BLaER1 treated with 17β-estradiol and CSF1 and Interleukin-3, amounts not matched to agents 10 nM and 100 nM (cell line): ENCODE results near the gene ACTL6B.
"Not testable (repeated sequence)": the region's sequence is repeated elsewhere in the genome, so short reads cannot be mapped to it uniquely, and the experiment has no call there.

Experiments used
- H3K27ac ChIP-seq, 11 experiments: shearing (Covaris generic); formaldehyde crosslinking; 2 replicates each; pipeline ENCODE4 v1.8.1; 2022
- H3K27me3 ChIP-seq, 11 experiments: shearing (Covaris generic); formaldehyde crosslinking; 2 replicates each; pipeline ENCODE4 v1.8.1; 2022
- H3K36me3 ChIP-seq, 11 experiments: shearing (Covaris generic); formaldehyde crosslinking; 2 replicates each; pipeline ENCODE4 v1.8.1; 2022
- H3K4me1 ChIP-seq, 10 experiments: shearing (Covaris generic); formaldehyde crosslinking; 2 replicates each; pipeline ENCODE4 v1.8.1; 2022
- H3K4me2 ChIP-seq, 11 experiments: shearing (Covaris generic); formaldehyde crosslinking; 2 replicates each; pipeline ENCODE4 v1.8.1; 2022
- H3K4me3 ChIP-seq, 10 experiments: shearing (Covaris generic); formaldehyde crosslinking; 2 replicates each; pipeline ENCODE4 v1.8.1; 2022
- H3K9ac ChIP-seq, 11 experiments: shearing (Covaris generic); formaldehyde crosslinking; 2 replicates each; pipeline ENCODE4 v1.8.1; 2022
- H3K9me3 ChIP-seq, 11 experiments: shearing (Covaris generic); formaldehyde crosslinking; replicated peaks in 1 of 11; 2 replicates each; pipeline ENCODE4 v1.8.1; 2022
- H4K20me1 ChIP-seq, 11 experiments: shearing (Covaris generic); formaldehyde crosslinking; 2 replicates each; pipeline ENCODE4 v1.8.1; 2022
- Cebpa-rat ChIP-seq, 11 experiments: shearing (Covaris generic); IDR thresholded peaks; 2 replicates each; pipeline ENCODE4 v1.8.1; 2022

Gene ACTL6B

GRCh38 chr7:100655908-100656674 lies at the start of gene ACTL6B:
ACTL6B (minus strand) TSS chr7:100656448; CDS start chr7:100656354, 94 bp downstream.
- Histone ChIP-seq H3K4me3 (no peak within 1 kb of the TSS), H3K4me2 (no peak within 1 kb of the TSS)
- TF ChIP-seq Cebpa-rat (IDR thresholded peaks at IDR 0.05): no peak

GRCh38 chr7:100705320-100705752 lies 49.1 kb upstream of the ACTL6B start:
- peak overlapping the region; percentile 92 to 99 (median 97) for H3K9ac ChIP-seq
- H3K4me3 ChIP-seq: peak overlapping the region; percentile 76 to 94 (median 91)
- peaks cover 31 to 46% (median 39%) of the 10 kb centered on the region in 10 experiments for H3K4me1 ChIP-seq
- no peak for TF ChIP-seq Cebpa-rat (IDR thresholded peaks at IDR 0.05)
- H3K36me3 ChIP-seq: peaks cover 0 to 27% (median 23%) of the 10 kb centered on the region in 11 experiments; a peak in 13 of 22 replicates
- peaks cover 0 to 19% (median 14%) of the 10 kb centered on the region in 11 experiments; a peak in 13 of 22 replicates for H4K20me1 ChIP-seq
- peak overlapping the region; percentile 87 to 99 (median 95) for H3K4me2 ChIP-seq
- H3K9me3 ChIP-seq: no peaks in the 10 kb centered on the region
- H3K27me3 ChIP-seq: no peaks in the 10 kb centered on the region
- peak overlapping the region; percentile 81 to 95 (median 93) for H3K27ac ChIP-seq

More at GRCh38 chr7:100655908-100656674, at the start of gene ACTL6B:
- H3K9ac ChIP-seq: no peak within 1 kb of the TSS
- no peaks in the 10 kb centered on the region for H3K36me3 ChIP-seq
- no peaks in the 10 kb centered on the region for H4K20me1 ChIP-seq
- no peak within 1 kb of the TSS for H3K27ac ChIP-seq
- H3K4me1 ChIP-seq: peaks cover 0 to 10% (median 3%) of the 10 kb centered on the region in 10 experiments; a peak in 4 of 20 replicates
- H3K9me3 ChIP-seq: peaks cover 0 to 6% (median 0%) of the 10 kb centered on the region in 11 experiments; a peak in 3 of 22 replicates
- peaks cover 15 to 32% (median 21%) of the 10 kb centered on the region in 11 experiments; a peak in 19 of 22 replicates for H3K27me3 ChIP-seq

GRCh38 chr7:100701089-100701488 lies 44.8 kb upstream of the ACTL6B start:
- Histone ChIP-seq H3K4me1 (peaks cover 0 to 25% (median 15%) of the 10 kb centered on the region in 10 experiments; a peak in 18 of 20 replicates), H3K9ac (peak overlapping the region in 2 of 11 experiments; percentile 39 to 44; a peak in 3 of 22 replicates), H3K4me2 (peak overlapping the region in 10 of 11 experiments; percentile 14 to 66 (median 46); a peak in 16 of 22 replicates)
- not testable (repeated sequence) for H3K4me3 ChIP-seq, H3K9me3 ChIP-seq, H3K27me3 ChIP-seq, H4K20me1 ChIP-seq, H3K27ac ChIP-seq, H3K36me3 ChIP-seq

GRCh38 chr7:100699018-100699417 lies 42.8 kb upstream of the ACTL6B start:
- H4K20me1 ChIP-seq: no peaks in the 10 kb centered on the region
- H3K4me3 ChIP-seq: no peak overlapping the region
- no peaks in the 10 kb centered on the region for H3K9me3 ChIP-seq
- H3K36me3 ChIP-seq: no peaks in the 10 kb centered on the region
- H3K9ac ChIP-seq: no peak overlapping the region
- TF ChIP-seq Cebpa-rat (IDR thresholded peaks at IDR 0.05): no peak
- no peaks in the 10 kb centered on the region for H3K27me3 ChIP-seq
- peak overlapping the region in 4 of 11 experiments; percentile 4 to 46 (median 42); a peak in 2 of 22 replicates for H3K4me2 ChIP-seq
- peaks cover 9 to 30% (median 17%) of the 10 kb centered on the region in 10 experiments; a peak in 19 of 20 replicates for H3K4me1 ChIP-seq
- no peak overlapping the region for H3K27ac ChIP-seq

GRCh38 chr7:100696123-100696521 lies 39.9 kb upstream of the ACTL6B start:
- Histone ChIP-seq H3K4me3 (no peak overlapping the region), H3K4me2 (no peak overlapping the region)
- TF ChIP-seq Cebpa-rat (IDR thresholded peaks at IDR 0.05): no peak

GRCh38 chr7:100694098-100694745 lies 38.0 kb upstream of the ACTL6B start, which contains the start of gene GIGYF1:
GIGYF1 (minus strand) TSS chr7:100694250; CDS start chr7:100688238, 6,012 bp downstream.
- Histone ChIP-seq H3K4me2 (peak within 1 kb of the TSS; percentile 95 to 99 (median 98)), H3K36me3 (peaks cover 0 to 13% (median 0%) of the 10 kb centered on the region in 11 experiments; a peak in 8 of 22 replicates), H3K27ac (peak within 1 kb of the TSS; percentile 88 to 96 (median 95)), H3K4me3 (peak within 1 kb of the TSS; percentile 91 to 99 (median 98)), H3K27me3 (no peaks in the 10 kb centered on the region), H4K20me1 (peaks cover 39 to 46% (median 44%) of the 10 kb centered on the region in 11 experiments), H3K4me1 (peaks cover 38 to 54% (median 46%) of the 10 kb centered on the region in 10 experiments), H3K9me3 (no peaks in the 10 kb centered on the region), H3K9ac (peak within 1 kb of the TSS; percentile 96 to 99 (median 97))
- no peak for TF ChIP-seq Cebpa-rat (IDR thresholded peaks at IDR 0.05)

More at GRCh38 chr7:100696123-100696521, 39.9 kb upstream of the ACTL6B start:
- no peaks in the 10 kb centered on the region for H3K27me3 ChIP-seq
- peaks cover 0 to 2% (median 0%) of the 10 kb centered on the region in 11 experiments; a peak in 6 of 22 replicates for H3K36me3 ChIP-seq
- peaks cover 24 to 46% (median 34%) of the 10 kb centered on the region in 10 experiments for H3K4me1 ChIP-seq
- no peaks in the 10 kb centered on the region for H3K9me3 ChIP-seq
- H3K9ac ChIP-seq: no peak overlapping the region
- no peak overlapping the region for H3K27ac ChIP-seq
- H4K20me1 ChIP-seq: peaks cover 20 to 27% (median 25%) of the 10 kb centered on the region in 11 experiments

GRCh38 chr7:100693312-100694097 lies 37.3 kb upstream of the ACTL6B start:
- H3K9me3 ChIP-seq: no peaks in the 10 kb centered on the region
- no peak for TF ChIP-seq Cebpa-rat (IDR thresholded peaks at IDR 0.05)
- peaks cover 46 to 59% (median 53%) of the 10 kb centered on the region in 10 experiments for H3K4me1 ChIP-seq
- H3K27me3 ChIP-seq: no peaks in the 10 kb centered on the region
- H3K36me3 ChIP-seq: peaks cover 3 to 20% (median 7%) of the 10 kb centered on the region in 11 experiments; a peak in 15 of 22 replicates
- peaks cover 46 to 53% (median 51%) of the 10 kb centered on the region in 11 experiments for H4K20me1 ChIP-seq
- H3K4me2 ChIP-seq: peak overlapping the region; percentile 95 to 99 (median 98)
- H3K27ac ChIP-seq: peak overlapping the region; percentile 88 to 96 (median 95)
- peak overlapping the region; percentile 96 to 99 (median 97) for H3K9ac ChIP-seq
- H3K4me3 ChIP-seq: peak overlapping the region; percentile 91 to 99 (median 98)

GRCh38 chr7:100692578-100692961 lies 36.3 kb upstream of the ACTL6B start:
- peaks cover 48 to 69% (median 59%) of the 10 kb centered on the region in 10 experiments for H3K4me1 ChIP-seq
- H3K27ac ChIP-seq: peak overlapping the region in 10 of 11 experiments; percentile 90 to 96 (median 95); a peak in 19 of 22 replicates
- TF ChIP-seq Cebpa-rat (IDR thresholded peaks at IDR 0.05): no peak
- no peaks in the 10 kb centered on the region for H3K27me3 ChIP-seq
- H3K9ac ChIP-seq: peak overlapping the region; percentile 96 to 99 (median 97)
- no peaks in the 10 kb centered on the region for H3K9me3 ChIP-seq
- peak overlapping the region; percentile 91 to 99 (median 98) for H3K4me3 ChIP-seq
- peaks cover 55 to 62% (median 60%) of the 10 kb centered on the region in 11 experiments for H4K20me1 ChIP-seq
- H3K36me3 ChIP-seq: peaks cover 10 to 30% (median 16%) of the 10 kb centered on the region in 11 experiments; a peak in 18 of 22 replicates
- peak overlapping the region; percentile 95 to 99 (median 98) for H3K4me2 ChIP-seq
